Stimulated activated CD8-positive, alpha-beta memory T cell treated with anti-CD3 and anti-CD28 coated beads, Interleukin-7, amount 100 ng/mL, for 48 hours (primary cell): ENCODE data around the gene AP2S1.
"Not testable (repeated sequence)": the region's sequence is repeated elsewhere in the genome, so short reads cannot be mapped to it uniquely, and the experiment has no call there.

Source experiments
- DNase-seq, 2 donors: peaks; one replicate each; pipeline ENCODE4 v3.0.0-alpha.2; 2020; ENCODE audit warnings: low read depth in 1 of 2; ENCODE audit errors: extremely low read depth in 1 of 2

Gene AP2S1

DNA sequence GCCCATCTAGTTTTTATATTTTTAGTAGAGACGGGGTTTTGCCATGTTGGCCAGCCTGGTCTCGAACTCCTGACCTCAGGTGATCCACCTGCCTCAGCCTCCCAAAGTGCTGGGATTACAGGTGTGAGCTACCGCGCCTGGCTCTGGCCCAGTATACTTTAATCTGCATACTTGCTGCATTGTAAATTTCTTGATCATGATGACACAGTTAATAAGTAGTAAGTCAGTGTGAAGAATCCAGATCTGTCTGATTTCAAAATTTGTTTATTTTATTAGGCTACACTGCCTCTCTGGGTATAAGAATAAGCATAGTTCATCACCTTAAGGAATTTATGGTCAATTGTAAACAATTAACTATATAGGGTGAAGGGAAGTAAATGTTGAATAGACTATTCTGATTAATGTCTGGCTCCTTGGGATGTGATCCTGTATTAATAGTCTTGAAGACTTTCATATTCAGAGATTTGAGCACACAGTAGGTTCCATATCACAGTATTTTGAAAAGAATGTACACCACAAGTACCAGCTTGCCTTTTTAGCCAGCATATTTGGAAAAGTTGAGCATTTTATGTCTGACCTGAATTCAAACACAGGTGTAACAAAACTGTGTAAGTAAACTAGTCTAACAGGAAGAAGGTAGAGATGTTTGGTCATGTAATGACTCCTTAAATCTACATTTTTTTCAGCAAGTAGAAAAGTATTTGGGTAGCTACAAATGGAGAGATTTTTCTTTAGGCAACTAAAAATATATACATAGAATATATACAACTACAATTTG is 17.6 kb upstream of the AP2S1 start:
- DNase-seq, result no peak

- no peak for DNase-seq
These were observed 16.5 kb upstream of the AP2S1 start for GRCh38 chr19:46867170-46867569.

DNA sequence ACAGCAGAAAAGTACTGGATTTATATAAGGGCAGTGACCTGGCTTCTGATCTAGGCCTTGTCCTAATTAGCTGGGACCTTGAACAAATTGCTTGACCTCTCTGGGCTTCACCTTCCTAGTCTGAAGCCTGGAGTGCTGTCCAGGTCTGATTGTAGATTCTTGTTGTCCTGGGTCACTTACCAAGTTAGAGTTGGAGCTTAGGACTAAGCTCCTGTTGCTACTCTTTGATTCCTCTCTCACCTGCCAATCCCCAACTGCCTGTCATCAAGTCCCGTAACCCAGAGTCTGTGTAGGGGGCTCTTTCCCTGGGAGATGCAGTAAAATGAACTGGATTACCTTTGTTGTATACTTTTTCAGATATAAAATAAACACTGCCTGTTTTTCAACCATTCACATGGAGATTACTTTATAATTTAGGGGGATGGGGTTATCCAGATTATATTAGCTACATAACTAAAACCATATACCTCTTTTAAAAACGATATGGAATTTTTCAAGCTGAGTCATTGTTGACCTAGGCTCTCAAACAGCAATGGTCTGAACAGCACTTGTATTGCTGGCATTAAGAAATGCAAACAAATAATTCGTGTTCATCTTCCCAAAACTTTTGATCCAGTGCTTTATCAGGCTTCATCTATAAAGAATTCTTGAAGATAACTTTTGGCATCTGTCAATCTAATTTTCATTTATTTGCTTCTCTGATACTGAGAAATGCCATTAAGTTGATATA is 15.9 kb upstream of the AP2S1 start:
- DNase-seq, result no peak

DNA sequence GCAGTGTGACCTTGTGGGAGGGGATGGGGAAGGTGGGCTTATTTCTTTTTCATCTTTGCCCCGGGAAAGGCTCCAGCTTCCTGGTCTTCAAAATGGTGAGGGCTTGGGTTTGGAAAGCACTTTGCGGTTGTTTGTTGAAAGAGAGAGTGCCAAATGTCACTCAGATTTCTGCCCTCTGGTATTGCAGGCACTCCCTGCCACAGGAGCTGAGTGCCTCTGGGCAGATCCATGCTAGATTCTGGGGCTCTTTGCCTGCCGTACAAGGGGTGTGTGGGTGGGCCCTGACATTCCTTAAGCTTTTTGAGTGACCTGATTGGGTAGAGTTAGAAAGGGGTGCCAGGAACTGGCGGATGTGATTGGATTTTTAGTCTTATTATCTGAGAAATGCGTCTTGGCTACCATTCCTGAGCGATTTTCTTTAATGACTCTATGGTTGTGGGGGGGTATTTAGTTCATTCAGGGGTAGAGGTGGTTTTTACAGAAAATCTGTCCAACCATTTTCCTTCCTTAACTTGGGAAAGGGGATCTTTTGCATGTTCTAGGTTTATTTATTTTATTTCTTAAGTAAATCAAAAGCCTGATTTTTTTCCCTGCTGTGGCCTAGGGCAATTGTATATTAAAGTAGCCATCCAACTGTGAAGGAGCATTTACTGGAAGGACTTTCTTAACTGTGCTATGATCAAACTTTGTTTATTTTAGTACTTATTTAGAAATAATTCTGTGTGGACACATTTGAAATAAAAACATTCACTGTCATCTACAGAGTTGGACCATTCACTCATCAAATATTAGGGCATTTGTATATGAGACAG is 13.4 kb upstream of the AP2S1 start:
- DNase-seq, result no peak

- no peak for DNase-seq
These were observed 12.5 kb upstream of the AP2S1 start for GRCh38 chr19:46862974-46863632.

- DNase-seq, result no peak
These were observed 11.8 kb upstream of the AP2S1 start for GRCh38 chr19:46862503-46862834.

DNA sequence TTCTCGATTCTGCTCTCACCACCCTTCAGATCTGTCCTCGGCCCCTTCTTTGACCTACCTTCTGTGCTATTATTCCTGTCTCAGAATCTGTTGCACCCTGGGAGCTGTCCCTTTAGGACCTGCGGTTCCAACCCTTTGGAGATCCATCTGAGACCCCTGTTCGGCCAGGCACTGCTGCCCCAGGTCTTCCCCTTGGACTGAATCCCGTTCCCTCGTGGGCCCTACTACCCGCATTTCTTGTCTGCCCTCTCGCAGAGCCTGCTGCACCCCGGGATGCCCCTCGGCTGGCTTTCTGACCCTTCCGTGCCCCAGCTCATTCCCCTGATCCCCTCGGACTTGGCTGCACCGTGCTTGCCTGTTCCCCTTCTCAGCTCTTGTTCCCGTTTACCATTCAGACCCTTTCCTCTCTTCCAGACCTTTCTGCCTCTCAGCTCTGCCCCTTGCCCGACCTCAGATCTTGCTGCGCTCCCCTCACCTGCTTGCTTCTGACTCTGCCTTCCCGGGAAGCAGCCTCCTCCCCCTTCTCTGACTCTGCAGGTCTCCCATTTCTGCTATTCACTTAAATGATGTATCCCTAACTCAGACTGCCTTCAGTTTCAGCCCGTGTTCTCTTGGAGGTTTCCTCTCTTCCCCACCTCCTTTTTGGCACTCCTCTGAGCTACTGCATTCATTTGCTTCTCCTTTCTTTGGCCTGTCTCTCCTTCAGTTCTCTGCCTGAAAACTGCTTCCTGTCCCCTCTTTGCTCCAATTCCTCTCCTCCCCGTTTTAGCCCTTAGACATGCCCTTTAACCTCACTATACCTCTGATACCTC is 11.3 kb upstream of the AP2S1 start:
- DNase-seq, result no peak

DNA sequence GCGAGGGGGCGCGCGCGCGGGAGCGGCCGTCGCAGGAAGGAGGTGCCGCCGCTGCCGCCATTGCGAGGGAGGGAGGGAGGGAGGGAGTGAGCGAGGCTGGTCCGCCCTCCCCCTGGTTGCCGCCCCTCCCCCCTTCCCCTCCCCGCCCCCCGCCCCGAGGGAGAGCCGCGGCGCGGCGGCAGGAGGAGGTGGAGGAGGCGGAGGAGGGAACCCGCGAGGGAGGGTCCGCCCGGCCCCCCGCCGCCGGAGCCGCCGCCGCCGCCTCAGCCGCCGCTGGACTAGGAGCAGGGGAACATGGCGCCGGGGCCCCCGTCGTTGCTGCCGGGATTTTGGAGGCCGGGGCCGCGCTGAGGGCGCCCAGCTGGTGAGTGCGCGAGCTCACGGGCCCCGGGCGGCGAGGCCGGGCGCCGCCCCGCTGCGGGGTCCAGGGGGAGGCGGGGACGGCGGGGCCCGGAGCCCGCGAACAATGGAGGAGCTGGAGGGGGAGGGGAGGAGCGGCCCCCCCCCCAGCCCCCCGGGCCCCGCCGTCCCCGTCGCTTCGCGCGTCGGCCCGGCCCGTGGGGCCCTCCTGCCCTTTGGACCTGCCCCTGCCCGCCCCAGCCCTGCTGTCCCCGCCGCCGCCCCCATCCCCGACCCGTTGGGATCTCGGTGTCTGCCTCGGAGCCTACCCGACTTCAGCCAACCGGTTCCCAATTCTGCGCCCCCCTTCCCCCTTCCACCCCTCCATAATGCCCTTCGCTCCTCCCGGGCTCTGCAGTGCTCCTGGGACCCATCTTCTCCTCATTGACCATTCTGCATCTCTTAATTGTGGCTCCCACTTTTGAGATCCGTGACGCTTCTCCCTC is 10.4 kb upstream of the AP2S1 start, which contains the start of gene ARHGAP35:
Gene ARHGAP35, plus strand, starts transcription at position 152 of the 845 bp plus-strand sequence. CDS start 57,679 bp downstream, outside the sequence.
- DNase-seq, result no peak

- DNase-seq, result peak; percentile 94 to 98
These were observed 9.6 kb upstream of the AP2S1 start for GRCh38 chr19:46860125-46860845.

GRCh38 chr19:46859637-46860124 is 9.0 kb upstream of the AP2S1 start:
- DNase-seq, result no peak

DNA sequence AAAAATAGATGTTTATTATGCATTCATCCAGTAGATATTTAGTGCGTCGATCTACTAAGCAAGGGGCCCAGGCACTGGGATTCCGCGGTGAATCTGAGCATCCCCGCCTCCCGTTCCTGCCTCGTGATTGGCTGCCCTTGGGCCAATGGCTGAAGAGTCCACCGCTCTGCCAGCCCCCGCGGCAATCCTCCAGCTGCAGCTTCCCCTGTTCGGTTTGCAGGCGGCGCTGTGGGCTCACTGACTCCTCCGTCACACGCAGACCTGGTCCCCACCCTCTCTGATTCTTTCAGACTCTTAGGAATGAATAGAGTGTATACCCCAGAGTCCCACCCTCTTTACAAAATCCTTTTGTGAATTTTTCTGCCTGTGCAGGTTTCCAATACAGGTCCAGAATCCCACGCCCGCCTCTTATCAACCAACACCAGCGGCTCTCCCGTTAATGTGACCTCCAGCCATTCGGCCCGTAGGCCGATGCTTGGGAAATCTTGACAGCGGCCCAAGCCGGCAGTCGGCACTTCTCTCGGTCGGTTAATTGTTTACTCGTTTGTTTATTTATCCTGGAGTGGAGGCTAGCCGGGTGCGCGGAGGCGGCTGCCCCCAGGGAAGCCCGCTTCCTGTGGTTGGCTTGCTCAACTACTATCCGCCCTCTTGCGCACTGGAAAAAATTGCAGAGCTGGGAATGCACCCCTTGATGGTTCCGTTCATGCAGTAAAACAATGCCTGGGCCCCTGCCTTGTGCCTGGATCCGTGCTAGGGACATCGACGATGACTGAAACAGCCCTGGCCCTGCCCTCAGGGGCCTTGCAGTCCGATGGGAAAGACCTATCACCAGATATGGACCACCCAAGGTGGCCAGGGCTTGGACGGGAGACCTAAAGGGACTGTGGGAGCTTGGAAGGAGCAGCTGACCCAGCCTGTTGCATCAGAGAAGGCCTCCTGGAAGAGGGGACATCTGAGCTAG is 5.7 kb upstream of the AP2S1 start:
- peak; percentile 82 to 91 for DNase-seq

DNA sequence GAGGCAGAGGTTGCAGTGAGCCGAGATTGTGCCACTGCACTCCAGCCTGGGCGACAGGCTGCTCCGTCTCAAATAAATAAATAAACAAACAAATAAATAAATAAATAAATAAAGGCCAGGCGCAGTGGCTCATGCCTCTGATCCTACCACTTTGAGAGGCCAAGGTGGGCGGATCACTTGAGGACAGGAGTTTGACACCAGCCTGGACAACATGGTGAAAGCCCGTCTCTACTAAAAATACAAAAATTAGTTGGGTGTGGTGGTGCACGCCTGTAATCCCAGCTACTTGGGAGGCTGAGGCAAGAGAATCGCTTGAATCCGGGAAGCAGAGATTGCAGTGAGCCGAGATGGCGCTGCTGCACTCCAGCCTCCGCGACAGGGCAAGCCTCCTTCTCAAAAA is 4.1 kb upstream of the AP2S1 start:
- DNase-seq, result not testable (repeated sequence)

GRCh38 chr19:46852830-46853229 is 2.2 kb upstream of the AP2S1 start:
- DNase-seq, result no peak

DNA sequence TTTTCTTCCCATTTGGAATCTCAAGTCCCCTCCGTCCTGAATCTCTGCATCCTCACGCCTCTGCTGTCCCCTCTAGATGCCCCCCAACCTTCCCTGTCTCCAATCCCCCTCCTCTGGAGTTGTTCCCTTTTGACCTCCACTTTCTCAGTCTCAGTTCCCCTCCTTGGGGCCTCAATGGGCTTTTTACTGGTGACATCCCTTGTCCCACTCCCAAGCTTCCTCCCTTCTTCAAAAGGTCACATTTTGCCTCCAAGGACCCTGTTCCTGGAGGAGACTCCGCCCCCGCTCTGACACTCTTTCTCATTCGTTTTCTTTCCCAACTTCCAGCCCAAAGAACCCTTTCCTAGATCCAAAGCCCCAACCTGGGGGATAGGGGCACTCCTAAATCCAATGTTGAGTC is 1.0 kb downstream of the AP2S1 start:
- no peak for DNase-seq

DNA sequence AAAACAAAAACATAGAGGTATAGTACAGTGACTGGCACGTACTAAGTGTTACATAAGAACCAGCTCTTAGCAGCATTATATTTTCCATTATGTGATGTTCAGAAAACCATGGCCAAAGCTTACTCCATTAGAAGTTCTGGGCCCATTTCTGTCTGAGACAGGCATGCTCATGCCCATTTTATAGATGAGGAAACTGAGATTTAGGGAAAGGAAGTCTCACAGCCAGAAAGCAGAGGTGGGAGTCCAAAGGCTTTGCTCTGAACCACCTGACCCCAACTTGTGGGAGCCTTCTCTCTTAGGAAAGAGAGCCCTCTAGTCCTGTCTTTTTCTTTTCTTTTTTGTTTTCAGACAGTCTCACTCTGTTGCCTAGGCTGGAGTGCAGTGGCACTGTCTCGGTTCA is 2.3 kb downstream of the AP2S1 start:
- no peak for DNase-seq

DNA sequence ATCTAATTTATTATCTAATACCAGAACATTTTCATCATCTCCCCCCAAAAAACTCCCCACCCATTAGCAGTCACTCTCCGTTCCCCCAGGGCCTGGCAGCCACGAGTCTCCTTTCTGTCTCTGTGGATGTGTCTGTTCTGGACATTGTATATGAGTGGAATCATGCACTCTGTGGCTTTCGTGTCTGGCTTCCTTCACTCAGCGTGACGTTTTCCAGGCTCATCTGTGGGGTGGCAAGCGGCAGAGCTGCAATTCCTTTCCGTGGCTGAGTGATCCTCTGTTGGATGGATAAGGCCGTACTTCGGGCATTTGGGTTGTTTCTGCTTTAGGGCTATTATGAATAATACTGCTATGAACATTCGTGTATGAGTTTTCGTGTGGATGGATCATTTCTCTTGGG is 3.1 kb downstream of the AP2S1 start:
- no peak for DNase-seq

DNA sequence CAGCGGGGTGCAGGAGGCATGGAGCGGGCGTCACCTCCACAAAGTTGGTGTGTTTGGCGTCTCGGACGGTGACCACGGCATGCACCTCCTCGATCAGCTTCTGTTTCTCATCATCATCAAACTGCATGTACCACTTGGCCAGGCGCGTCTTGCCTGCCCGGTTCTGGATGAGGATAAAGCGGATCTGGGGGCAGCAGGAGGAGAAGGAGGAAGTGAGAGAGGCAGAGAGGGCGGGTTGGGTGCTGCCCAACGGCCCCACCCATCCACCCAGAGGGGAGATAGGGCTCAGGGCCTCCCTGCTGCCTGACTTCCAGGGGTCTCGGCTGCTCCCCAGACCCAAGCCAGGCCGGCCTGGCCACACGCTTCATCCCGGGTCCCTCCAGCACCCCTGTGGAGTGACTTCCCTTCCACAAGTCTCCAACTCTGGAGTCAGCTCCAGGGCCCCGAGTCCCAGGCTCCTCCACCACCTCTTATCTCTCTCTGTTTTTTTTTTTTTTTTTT is 4.6 kb downstream of the AP2S1 start:
- no peak for DNase-seq
